ENCODE results near the gene HOXB9.

The HOXB9 gene

DNA sequence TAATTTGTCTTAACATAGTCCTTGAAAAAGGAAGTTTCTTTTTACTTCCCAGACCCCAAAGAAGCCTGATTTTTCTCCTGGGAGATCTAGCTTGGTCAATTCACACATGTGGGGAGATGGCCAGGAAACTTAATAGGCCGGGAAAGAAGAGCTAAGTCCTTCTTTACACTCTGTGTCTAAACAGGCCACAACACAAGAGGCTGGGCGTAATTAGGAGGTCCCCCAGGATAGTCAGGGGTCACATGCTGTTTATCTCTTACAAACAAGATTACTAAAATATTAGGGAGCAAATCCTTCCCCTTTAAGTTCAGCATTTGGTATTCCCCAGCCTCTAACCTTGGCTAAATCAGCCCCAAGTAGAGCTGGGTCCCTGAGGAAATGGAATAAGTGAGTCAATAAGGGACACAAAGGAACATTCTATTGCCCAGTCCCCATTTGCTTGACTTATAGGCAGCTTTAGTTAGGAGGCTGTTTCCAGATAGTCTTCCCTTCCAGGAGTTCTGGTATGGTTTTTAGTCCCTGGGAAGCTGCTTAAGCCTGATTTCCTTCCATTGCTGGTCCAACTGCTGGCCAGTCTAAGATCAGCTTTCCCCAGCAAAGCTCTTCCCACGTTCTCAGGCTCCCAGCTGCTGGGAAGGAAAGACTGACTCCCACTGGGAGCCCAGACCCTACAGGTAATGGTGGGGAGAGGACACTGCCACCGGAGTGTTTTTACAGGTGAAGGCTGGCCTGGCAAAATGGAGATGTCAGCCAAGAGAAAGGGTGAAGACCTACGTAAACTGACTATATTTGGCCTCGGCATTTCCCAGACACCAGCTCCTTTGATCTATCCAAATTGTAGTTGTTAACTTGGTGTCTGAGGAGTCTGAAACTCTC lies 14.1 kb upstream of the HOXB9 start:
- no peak for FAIRE-seq
- DNase-seq (ENCODE audit: low spot score), result no peak

DNA sequence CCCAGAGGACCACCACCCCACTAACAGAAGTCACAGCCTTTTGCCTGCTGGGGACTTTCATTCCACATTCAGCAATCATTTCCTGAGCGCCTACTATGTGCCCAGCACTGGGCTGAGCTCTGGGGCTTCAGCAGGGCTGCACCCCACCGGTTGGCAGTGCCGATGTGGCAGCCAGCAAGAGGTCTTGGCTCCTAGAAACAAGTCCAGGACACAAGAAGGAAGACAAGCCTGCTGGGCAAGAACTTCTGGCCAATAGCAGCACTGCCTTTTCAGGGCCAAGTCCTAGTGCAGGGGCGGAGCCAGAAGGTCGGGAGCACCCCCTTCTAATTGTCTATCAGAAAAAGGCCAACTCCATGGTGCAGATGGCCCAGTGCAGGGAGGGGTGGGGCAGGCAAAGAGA lies 13.0 kb upstream of the HOXB9 start:
- no peak for FAIRE-seq
- no peak for DNase-seq (ENCODE audit: low spot score)

DNA sequence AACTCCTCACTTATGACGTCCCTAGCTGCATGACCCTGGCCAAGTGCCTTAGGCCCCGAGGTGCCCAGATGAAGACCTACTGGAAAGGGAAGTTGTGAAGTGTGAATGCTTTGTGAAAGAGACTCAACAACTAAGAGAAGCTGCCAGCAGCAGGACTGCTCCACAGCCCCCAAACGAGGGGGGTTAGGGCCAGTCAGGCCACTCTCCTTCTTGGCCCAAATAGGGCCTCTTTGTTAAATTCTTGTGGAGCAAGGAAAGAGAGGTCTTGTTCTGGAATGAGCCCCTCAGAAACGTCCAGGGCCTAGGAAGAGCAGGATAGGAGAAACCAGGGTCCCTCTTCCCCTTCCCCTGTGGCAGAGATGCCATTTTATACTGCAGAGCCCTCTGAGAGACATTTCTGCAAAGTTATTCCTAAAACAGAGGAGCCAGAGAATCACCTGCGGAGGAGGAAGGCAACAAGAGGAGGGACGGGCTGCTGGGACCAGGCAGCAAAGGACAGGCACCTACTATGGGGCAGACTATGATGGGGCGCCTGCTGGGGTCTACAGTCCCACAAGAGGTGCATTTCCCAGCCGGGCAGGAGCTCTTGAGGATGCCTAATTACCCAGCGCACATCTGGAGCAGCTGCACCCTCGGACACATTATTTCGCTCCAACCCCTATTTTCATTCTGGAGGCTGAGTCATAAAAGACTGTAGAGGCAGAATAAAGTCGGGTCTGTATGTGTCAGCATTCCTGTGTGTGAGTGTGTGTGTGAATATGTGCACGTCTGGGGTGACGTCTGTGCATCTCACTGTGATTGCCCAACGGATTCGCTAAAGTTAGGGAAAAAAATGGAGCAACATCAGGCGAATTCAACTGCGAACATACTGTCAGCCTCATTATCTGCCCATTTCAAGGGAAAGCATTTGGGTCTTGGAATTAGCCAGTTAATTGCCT lies 11.4 kb upstream of the HOXB9 start:
- DNase-seq (ENCODE audit: low spot score) (peak; percentile 89), FAIRE-seq (peak; percentile 89)

DNA sequence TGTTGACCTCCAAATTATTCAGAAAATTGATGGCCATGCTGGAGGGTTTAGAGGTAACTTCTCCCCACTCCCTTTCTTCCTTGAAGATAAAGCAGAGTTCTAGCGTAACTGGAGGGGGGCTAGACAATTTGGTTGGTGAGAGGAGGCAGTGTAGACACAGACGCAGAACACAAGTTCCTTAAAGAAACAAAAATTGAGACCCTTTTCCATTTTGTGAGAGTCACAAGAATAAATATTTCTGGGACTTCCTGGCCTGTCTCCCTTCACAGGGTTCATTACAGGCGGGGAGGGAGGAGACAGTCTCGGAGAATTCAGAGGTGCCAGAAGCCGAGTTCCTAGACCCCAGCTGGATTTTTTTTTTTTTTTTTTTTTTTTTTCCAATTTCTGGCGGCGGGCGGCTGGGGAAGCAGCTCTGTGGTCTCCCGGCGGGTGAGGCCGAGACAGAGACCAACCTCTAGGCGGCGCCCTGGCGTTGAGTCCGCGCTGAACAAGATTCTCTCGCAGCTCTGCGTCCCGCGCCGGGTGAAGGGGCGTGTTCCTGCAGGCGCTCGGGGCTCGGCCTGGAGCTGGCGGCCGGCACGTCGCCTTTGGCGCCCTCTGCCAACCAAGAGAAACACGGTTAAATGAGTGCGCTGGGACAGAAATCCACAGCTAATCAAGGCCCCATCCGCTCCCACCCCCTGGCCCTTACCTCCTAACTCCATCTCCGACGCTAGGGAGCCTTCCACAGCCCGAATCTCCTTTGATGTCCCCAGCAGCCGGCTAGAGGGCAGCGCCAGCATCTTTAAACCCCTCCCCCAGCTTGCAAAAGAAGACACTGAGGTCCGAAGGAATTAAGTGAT lies 10.2 kb upstream of the HOXB9 start:
- FAIRE-seq (no peak), DNase-seq (ENCODE audit: low spot score) (peak; percentile 56)

DNA sequence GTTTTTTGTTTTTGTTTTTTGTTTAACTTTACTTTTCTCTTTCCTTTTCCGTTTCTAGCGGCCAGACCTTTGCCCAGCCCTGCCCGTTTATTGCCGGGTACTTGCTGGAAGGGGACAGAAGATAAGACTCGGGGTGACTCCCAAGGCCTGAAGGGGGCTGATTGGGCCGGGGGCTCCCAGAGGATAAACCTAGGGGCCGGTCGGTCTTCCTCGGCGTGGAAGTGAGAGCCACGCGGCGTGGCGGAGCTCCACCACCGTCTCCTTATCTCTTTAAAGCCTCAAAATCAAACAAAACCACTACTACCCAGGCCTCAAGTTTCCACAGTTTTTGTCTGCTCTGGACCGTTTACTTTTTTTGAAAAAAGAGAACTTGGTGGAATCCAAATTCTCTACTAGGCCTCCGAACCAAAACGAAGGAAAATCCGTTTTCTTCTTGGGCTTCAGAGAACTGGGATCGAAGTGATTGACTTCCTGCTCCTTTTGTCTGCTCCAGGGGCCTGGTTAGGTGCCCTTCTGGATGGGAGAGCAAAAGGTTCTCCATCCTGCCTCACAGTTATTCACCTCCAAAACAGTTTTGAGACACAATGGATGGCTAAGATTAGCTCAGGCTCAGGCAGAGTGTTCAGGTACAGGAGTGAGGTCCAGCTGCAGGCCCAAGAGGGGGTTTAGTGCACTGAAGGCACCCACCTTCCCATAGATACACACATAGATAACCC lies 8.5 kb upstream of the HOXB9 start:
- FAIRE-seq (no peak), DNase-seq (ENCODE audit: low spot score) (no peak)

DNA sequence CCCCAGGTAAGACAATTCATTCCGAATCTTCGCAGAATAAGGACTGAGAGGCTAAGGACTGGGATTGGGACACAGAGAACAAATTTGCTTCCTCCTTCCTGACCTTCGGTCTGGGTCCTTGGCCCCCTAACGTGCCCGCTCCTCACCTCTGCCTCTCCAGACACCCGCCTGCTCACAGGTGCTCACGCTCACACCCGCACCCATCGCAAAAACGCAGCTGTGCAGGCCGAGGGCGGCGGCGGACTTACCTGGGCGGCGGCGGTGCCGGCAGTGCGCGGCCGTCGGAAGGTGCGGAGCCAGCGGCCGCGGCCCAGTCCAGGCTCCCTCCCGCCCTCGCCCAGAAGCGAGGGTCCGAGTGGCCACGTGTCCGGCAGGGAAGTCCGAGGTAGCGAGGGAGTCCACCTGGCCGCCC lies 7.1 kb upstream of the HOXB9 start:
- no peak for DNase-seq (ENCODE audit: low spot score)
- no peak for FAIRE-seq

DNA sequence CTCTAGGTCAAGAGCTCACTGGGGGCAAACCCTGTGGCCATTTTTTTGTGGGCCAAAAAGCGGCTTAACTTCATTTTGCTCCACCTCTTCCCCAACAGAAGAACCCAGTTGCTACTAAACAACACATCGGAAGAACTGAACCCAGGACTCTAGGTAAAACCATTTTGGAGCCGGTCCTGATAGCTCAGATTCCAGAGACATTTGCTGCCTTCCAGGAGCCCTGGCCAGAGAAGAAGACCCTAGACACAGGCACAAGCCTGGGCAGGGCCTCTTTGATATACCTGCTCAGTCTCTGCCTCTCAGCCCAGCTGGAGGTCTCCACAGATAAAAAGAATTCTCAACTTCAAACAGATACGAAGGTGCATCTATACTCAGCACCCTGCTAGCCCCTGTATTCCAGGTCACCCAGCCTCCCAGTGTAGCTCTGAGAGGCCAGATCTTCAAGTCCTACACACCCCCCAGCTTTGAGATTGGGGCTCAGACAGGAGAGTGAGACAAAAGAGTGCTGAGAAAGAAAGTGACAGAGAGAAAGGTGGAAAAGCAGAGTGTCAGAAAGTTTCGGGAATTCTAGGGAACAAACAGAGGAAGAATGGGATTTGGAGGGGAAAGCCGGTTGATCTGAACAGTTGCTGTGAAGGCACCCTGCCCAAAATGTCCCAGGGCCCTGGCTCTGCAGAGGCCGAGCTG lies 6.6 kb upstream of the HOXB9 start:
- no peak for FAIRE-seq
- DNase-seq (ENCODE audit: low spot score), result no peak

DNA sequence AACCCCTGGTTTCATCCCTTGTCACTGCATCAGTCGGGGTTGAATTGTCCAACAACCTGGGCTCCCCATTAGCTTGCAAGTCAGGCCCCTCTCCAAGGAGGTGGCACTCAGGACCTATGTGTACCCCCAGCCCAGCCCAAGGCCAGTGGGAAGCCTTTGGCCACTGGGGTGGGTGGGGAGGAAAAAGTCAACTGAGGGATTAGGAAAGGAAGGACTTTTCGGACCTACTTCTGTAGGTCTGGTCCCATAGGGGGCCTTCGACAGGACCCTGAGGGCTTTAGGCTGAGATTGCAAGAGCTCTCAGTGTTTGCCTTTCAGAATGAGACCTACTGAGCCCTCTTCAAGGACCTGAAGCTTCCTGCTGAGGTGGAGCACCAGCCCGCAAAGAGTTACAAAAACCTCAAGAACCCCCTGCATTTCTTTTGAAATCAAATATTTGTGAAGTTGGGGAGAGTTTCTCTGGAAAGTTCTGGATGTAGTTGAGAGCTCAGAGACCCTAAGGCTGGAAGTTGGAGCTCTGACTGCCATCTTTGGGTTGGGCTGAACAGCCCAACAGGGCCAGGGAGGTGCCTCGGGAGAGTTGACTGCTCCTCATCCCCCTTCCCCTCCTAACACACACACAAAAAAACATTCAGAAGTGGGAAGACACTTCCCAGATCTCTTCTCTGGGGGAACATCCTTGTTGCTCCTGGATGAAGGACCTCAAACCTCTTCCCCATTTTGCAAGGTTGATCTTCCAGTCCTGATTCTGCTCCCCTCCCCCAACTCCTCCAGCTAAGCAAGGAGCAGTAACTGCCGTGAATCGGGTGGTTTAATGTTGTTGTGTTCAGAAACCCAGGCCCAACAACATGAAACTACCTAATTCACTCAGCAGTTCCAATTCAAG lies 5.8 kb upstream of the HOXB9 start:
- DNase-seq (ENCODE audit: low spot score) (no peak), FAIRE-seq (no peak)

DNA sequence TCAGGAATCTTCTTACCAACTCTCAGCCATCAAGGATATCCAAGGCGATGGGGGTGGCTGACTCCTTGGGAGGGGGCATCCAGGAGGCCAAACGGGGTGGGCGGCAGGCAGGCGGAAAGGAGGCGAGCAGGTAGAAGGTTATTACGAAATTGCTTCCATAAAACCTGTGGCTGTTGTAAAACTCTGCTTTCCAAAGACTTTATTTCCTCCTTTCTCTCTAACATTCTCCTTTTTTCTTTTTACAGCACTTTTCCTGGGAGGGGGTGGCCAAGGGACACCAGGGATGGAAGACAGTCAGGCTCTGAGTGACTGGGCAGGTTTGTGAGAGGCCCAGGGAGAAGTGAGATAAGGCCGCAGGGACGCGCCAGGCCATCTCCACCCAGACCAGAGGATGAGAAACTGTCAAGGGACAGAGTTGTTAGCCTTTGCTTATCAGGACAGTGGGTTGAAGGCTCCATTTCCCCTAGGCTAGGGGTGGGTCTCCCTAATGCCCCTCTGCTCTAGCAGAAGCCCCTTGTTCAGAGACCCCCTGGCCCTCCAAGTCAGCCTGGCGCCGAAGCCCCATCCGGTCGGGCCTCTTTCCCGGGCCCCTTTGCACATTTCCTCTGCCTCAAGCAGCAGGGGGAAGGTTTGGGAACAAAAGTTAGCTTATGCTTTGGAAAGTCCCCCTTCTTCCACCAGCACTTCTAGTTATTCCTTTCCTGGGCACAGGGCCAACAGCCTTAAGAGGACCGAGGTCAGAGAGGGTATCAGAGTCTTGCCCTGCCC lies 5.0 kb upstream of the HOXB9 start:
- FAIRE-seq (no peak), DNase-seq (ENCODE audit: low spot score) (no peak)

DNA sequence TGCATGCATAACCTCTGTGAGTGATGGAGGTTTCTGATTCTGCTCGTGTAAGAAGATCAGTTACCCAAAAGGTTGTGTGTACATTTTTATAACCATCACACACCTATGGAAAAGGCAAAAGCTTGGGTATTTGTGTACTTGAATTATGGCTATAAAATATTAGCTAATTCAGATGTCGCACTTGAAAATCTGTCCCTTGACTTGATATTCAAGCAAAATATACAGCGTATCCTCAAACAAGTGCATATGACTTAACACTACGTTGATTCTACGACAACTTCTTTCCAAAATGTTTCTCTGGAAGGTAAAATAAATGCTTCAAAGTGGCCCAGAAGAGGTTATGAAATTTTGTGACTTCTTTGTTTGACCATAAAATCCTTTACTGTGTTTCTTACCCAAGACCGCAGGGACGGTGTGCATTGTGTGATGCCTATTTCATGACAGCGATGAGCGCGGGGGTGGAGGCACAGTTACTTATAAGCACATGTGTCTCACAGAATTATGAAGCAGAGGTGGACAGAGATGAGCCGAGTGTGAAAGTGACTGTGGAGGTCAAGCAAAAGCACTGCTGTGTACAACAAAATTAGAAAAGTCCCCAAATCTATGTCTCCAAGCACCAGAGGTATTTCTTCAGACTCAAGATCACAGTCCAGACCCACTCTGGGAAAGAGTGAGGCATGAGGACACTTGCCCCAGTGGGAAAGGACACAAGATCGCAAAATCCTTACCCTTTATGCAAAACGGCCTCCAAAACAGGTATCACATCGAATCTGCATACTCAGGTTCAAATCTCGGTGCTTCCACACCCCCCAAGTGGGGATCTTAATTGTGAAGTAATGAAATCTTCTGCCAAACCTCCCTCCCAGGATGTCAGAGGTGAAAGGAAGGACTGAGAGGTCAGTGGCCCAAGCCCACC lies 4.1 kb upstream of the HOXB9 start:
- no peak for DNase-seq (ENCODE audit: low spot score)
- FAIRE-seq, result no peak

DNA sequence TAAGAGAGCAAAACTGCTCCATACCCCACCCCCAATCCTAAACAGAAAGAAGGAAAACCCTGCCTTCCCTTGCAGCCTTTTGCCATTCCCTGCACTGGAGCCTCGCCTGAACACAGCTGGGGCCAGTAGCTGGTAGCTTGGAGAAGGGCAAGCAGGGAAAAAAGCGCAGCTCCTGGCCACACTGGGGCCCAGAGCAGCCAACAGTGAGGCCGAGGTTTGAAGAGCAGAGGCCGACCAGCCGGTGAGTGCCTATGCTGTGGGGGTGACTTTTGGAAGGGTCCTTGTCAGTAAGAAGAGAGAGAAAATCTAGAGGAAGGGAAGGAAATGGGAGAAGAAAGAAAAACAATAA lies 3.2 kb upstream of the HOXB9 start:
- DNase-seq (ENCODE audit: low spot score), result no peak
- no peak for FAIRE-seq

DNA sequence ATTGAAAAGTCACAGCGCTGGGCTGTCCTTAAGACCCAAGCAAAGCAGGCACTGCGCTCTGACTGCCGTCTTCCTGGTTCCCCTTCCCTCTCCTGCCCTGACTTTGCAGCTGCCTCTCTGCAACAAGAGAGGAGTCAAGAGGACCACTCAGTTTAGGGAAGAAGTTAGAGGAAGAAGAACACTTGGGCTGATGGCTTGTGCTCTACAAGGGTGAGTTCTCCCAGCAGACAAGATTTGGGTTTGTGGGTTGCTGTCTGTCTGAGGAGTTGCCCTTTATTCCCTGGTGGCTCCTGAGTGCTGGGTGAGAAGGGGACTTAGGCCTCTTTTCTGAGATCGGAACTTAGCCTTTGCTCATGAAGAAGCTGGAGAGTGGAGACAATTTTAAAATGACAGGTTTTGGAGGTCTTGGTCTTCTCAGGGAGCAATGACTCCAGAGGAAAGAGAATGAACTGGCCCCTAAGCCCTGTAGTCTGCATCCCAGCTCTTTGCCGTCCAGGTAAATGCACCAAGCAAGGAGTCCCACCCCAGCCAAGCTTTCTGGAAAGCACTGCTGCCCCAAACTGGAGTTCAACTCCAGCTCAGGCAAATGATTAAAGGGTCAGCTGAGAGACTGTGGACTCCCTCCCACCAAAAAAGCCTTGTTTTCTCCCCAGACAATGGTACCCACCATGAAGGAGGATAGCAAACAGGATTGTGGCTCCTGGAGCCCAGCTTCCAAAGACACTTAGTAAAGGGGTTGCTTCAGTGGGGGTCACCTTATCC lies 2.7 kb upstream of the HOXB9 start:
- FAIRE-seq, result no peak
- no peak for DNase-seq (ENCODE audit: low spot score)

DNA sequence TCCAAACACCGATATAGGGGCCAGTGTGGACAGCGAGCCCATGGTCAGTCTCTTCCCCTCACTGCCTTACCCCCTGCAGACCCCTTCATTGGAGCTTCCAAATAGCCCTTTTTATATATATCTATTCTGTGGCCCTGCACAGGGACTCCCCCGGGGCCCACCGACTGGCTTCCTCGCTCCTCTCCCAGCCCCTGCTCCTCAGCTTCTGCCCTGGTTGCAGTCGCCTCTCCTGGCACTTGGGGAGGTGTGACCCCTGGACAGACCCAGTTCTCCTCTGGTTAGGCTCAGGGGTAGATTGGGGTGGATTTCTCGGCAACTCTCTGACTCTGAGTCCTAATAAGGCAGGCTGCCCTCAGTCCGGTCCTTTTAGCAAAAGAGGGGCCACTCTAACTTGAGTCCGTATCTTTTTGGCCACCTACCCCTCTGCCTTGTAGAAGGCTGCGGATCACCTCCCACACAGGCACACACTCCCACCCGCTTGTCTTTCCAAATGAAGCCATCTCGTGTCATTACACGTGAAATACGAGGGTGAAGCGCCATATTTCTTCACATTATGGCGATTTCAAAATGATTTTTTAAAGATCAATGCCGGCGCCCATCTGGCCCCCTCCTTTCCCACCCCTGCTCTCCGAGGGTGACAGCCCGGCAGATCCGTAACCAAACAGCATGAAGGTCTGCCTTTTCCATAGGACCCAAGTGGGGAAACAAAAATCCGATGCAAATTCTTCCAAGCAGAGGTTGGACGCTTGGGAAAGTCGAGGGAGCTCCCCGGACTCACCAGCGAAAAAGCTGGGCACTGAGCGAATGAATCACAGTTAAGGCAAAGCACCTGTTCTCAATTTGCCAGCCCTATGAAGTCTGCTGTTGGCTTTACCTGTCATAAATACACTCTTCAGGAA lies 1.7 kb upstream of the HOXB9 start:
- no peak for DNase-seq (ENCODE audit: low spot score)
- no peak for FAIRE-seq

DNA sequence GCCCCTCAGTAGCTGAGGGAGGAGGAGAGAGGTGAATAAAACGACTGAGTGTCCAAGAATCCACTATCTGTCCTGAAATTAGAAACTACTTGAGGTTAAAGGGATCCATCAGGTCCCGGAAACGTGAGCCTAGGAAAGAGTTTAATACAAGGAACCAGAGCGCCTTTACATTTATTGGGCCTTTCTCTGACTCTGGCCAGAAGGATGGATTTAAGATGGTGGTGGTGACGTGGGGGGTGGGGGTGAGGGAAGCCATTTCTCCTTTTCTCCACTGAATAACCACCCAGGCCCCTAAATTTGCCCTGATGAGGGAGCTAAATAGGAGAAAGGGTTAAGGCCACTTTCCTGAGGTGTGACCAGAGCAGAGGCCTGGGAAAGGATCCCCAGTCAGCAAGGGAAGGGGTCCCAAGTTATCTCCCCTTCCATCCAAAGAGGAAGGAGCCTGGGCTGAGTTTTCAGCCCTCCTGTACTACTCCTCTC lies 1.0 kb upstream of the HOXB9 start:
- FAIRE-seq (no peak), DNase-seq (ENCODE audit: low spot score) (no peak)

DNA sequence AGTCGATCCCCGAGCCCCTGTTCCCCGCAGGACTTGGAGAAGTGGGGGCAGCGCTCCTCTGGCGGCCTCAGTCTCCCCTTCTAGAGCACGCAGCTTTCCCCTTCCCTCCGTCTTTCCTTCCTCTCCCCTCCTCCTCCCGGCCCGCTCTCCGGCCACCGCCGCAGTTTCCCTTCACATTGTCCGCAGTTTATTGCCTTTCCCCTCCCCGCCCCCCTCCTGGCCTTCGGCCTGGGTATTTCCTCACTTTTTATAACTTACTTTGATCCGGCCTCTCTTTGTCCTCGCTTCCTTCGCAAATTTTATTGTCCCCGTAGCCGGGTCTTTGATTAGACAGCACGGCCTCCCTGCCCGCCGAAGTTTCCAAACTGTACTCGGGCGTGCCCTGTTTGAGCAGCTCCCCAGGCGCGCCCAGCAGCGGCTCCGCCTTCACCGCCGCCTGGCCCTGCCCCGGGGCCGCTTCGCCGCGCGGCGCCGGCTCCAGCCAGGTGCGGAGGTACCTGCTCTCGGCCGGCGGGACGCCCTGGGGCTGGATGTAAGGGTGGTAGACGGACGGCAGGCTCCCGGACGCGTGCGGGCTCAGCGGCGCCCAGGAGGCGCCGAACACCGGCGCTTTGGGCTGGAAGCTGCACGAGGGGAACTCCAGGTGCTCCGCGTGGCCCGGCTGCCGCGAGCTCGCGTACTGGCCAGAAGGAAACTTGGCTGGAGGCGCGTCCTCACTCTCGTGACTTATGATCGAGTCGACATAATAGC lies 488 bp downstream of the HOXB9 start:
- DNase-seq (ENCODE audit: low spot score) (peak; percentile 46), FAIRE-seq (no peak)
